ENCODE data around the gene HK1. TPM values are rescaled to one million over a fixed set of nuclear protein-coding genes. Genes with fewer than 3 reads are reported as not detected.
A peak's percentile ranks its signal among the peaks of the same experiment; 100 is the strongest.

Gene HK1
- total and polyA plus RNA-seq, 11 donors: 83.0 to 310 (median 227) TPM

DNA sequence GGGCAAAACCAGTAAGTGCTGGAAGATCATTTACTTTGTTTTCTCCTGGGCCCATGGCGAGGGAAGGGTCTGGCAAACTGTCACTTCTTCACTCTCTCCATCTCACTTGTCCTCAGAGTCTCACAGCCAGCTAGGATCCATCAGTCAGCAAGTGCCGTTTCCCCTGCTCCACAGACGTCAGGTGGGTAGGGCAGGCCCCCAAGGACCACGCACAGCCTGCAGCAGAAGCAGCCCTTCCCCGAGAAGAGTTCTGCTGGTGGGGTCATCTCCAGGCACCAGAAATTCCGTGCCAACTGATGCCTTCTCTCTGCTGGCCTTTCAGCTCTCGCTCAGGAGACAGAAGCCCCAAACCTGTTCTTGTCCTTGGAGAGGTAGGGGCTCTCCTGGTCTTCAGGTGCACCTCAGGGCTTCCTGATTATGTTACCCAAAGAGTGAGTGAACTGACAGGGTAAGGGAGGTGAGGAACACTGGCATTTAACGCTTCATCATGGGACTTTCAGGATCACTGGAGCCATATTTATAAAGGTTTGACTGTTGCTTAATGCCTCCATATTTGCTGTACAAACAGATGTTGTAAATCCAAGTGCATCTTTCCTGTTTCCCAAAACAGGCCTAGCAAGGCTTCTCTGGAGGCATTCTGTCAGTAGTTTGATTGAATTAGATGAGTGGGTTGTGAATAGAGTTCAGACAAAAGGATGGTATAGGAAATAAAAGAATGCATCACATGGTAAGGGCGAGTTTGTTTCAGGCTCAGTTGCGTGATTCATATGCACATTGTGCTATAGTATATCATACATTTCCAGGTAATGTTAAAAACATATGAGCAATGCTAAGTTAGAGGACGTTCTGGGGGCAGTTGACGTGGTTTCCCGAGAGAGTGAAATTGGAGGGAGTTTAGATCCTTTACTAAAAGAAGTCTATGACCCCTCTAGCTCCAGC, 159.3 kb downstream of the HK1 start:
- WGBS, 4 donors: 84 to 88% (median 85%) methylated on average over 12 to 13 of the region's 13 CpGs
- Histone ChIP-seq H3K4me3 (no peak overlapping the region), H3K27me3 (no peaks in the 10 kb centered on the region), H3K4me1 (peaks cover 0 to 21% (median 14%) of the 10 kb centered on the region in 12 donors), H3K27ac (peak overlapping the region in 6 of 12 donors; percentile 40 to 59 (median 58)), H3K36me3 (no peaks in the 10 kb centered on the region), H3K9me3 (no peaks in the 10 kb centered on the region)
- DNase-seq (no peak), ATAC-seq (no peak)
- intact Hi-C loops (cut with DNase I): loop anchor here in 1 of 10 donors (5.0 kb wide), 1 partner anchor 65 kb away; no protein-coding TSS in a partner anchor
- TF ChIP-seq, protein P1, sequence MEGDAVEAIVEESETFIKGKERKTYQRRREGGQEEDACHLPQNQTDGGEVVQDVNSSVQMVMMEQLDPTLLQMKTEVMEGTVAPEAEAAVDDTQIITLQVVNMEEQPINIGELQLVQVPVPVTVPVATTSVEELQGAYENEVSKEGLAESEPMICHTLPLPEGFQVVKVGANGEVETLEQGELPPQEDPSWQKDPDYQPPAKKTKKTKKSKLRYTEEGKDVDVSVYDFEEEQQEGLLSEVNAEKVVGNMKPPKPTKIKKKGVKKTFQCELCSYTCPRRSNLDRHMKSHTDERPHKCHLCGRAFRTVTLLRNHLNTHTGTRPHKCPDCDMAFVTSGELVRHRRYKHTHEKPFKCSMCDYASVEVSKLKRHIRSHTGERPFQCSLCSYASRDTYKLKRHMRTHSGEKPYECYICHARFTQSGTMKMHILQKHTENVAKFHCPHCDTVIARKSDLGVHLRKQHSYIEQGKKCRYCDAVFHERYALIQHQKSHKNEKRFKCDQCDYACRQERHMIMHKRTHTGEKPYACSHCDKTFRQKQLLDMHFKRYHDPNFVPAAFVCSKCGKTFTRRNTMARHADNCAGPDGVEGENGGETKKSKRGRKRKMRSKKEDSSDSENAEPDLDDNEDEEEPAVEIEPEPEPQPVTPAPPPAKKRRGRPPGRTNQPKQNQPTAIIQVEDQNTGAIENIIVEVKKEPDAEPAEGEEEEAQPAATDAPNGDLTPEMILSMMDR (IDR thresholded peaks at IDR 0.05): no peak
- no peak for TF ChIP-seq POLR2A (IDR thresholded peaks at IDR 0.05)

DNA sequence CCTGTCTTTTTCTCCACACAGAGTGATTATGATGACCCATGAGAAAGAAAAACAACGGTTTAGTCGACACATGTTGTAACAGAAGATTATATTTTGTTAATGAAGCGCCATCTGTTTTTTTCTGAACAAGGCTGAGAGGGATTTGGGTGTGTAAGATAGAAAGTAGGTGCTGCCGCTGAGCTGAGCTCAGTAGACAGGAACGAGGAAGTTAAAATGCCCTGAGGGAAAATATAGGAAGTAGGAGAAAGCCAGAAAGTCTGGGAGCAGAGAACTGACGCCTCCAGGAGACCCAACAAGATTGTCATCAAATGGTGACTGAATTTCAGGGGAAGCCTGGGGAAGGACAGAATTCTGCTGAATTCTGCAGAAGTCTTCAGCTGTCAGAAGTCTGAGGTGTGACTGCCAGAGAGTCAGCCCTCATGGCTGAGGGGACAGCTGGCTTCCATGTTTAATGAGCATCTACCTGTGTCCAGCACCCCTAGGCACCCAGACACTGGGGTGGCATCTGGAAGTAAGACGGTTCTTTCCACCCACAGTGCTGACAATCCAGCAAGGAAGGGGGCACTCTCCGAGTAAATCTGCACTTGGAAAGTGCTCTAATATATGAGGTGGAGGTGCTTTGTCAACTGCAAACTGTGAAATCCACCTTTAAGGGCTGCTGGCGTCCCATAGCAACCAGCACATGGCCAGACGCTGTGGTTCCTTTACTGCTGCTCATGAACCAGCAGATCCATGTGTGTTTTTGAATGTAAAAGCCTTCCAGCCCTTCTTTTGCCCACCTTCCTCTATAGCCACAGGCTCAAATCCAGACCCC, 160.4 kb downstream of the HK1 start:
- DNase-seq (no peak), ATAC-seq (peak; percentile 53 to 77 (median 64))
- TF ChIP-seq, protein P1 (IDR thresholded peaks at IDR 0.05): no peak
- no peak for TF ChIP-seq POLR2A (IDR thresholded peaks at IDR 0.05)
- 40 to 49% (median 43%) methylated on average over 6 to 10 of the region's 10 CpGs for WGBS, 4 donors
- peaks cover 0 to 21% (median 14%) of the 10 kb centered on the region in 12 donors for H3K4me1 ChIP-seq
- no peaks in the 10 kb centered on the region for H3K27me3 ChIP-seq
- H3K27ac ChIP-seq: peak overlapping the region; percentile 38 to 68 (median 58)
- no peak overlapping the region for H3K4me3 ChIP-seq
- intact Hi-C loops (cut with DNase I): loop anchor here in 1 of 10 donors (5.0 kb wide), 1 partner anchor 64 kb away; no protein-coding TSS in a partner anchor
- no peaks in the 10 kb centered on the region for H3K9me3 ChIP-seq
- no peaks in the 10 kb centered on the region for H3K36me3 ChIP-seq

DNA sequence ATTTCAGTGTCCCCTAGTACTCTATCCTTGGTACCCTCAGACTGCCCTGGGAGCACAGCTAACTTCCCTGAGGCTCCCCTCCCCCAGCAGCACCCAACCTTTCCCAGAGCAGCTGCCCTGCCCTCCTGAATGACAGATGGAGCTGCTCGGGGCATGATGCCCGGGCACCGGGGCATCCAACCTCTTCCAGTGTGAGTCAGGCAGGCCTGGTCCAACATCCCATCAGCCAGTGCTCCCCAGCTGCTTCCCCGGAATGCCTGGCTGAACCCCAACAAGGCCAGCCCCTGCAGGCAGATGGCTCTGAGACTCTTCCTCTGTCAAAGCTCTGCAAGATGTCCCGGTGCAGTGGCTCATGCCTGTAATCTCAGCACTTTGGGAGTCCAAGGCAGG, 161.0 kb downstream of the HK1 start:
- peaks cover 0 to 21% (median 14%) of the 10 kb centered on the region in 12 donors for H3K4me1 ChIP-seq
- no peaks in the 10 kb centered on the region for H3K27me3 ChIP-seq
- H3K4me3 ChIP-seq: no peak overlapping the region
- no peak for TF ChIP-seq POLR2A (IDR thresholded peaks at IDR 0.05)
- TF ChIP-seq, protein P1 (IDR thresholded peaks at IDR 0.05): no peak
- ATAC-seq: peak in 3 of 4 donors; percentile 62 to 67 (median 64)
- peak overlapping the region in 9 of 12 donors; percentile 40 to 68 (median 59) for H3K27ac ChIP-seq
- intact Hi-C loops (cut with DNase I): loop anchor here in 1 of 10 donors (5.0 kb wide), 1 partner anchor 63 kb away; no protein-coding TSS in a partner anchor
- no peaks in the 10 kb centered on the region for H3K9me3 ChIP-seq
- no peaks in the 10 kb centered on the region for H3K36me3 ChIP-seq
- DNase-seq: no peak
- WGBS, 4 donors: 51 to 65% (median 55%) methylated on average over 5 of the region's 5 CpGs
